Fibroblast of villous mesenchyme (primary cell): ENCODE data around the gene PACSIN1. TPM values are rescaled to one million over a fixed set of nuclear protein-coding genes. Genes with fewer than 3 reads are reported as not detected.
A peak's percentile ranks its signal among the peaks of the same experiment; 100 is the strongest.

Source experiments
- DNase-seq: peaks from one replicate; pipeline ENCODE4 v3.0.0-alpha.2; 2010; ENCODE audit warnings: low read depth
- H3K4me3 ChIP-seq: 2 replicates; pipeline ENCODE4 v1.5.1; 2011; ENCODE audit warnings: low read depth, mild to moderate bottlenecking, low read length
- CTCF ChIP-seq: IDR thresholded peaks from 2 replicates; pipeline ENCODE4 v1.5.1; 2012; ENCODE audit warnings: low read depth, mild to moderate bottlenecking, low read length; ENCODE audit not compliant: insufficient read depth
- total RNA-seq: library from RNA; depleted of rRNA; stranded (reverse); fragments of >200 nt; gene quantifications from 2 replicates; pipeline ENCODE4 v1.2.3, GENCODE V29; 2012

Gene PACSIN1, protein sequence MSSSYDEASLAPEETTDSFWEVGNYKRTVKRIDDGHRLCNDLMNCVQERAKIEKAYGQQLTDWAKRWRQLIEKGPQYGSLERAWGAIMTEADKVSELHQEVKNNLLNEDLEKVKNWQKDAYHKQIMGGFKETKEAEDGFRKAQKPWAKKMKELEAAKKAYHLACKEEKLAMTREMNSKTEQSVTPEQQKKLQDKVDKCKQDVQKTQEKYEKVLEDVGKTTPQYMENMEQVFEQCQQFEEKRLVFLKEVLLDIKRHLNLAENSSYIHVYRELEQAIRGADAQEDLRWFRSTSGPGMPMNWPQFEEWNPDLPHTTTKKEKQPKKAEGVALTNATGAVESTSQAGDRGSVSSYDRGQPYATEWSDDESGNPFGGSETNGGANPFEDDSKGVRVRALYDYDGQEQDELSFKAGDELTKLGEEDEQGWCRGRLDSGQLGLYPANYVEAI
- total RNA-seq = under 0.01 TPM in 2 replicates

GRCh38 chr6:34465531-34466241, at the start of gene PACSIN1:
PACSIN1 (plus strand) TSS chr6:34466076; CDS start chr6:34526306, 60,230 bp downstream.
- no peak for TF ChIP-seq CTCF
- H3K4me3 ChIP-seq = peak within 1 kb of the TSS; percentile 32
- no peak for DNase-seq

DNA sequence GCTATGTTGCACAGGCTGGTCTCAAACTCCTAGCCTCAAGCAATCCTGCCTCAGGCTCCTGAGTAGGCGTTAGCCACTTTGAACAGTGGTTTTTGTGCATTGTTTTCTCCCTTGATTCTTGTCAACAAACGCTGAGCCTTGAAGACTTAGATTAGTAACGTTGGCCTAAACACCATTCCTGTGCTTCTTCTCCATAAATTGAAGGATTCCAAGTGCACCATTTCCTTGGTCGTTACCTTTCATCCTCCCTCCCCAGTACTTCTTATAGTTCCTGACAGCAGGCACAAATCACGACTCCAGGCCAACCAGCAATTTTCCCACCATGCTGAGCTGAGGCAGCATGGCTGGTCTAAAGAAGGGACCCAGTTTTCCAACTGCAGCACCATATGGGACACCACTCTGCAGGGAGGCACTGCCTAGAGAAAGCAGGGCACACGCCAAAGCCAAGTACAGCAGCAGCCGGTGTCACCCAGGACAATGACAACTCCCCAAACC, 49.0 kb upstream of the PACSIN1 start:
- DNase-seq = no peak
- no peak overlapping the region for H3K4me3 ChIP-seq
- TF ChIP-seq CTCF = no peak

GRCh38 chr6:34418367-34418766, 47.5 kb upstream of the PACSIN1 start:
- H3K4me3 ChIP-seq = no peak overlapping the region
- DNase-seq = no peak
- no peak for TF ChIP-seq CTCF

- no peak for TF ChIP-seq CTCF
- DNase-seq = no peak
- H3K4me3 ChIP-seq = no peak overlapping the region
These were observed 42.6 kb upstream of the PACSIN1 start for GRCh38 chr6:34423254-34423653.

DNA sequence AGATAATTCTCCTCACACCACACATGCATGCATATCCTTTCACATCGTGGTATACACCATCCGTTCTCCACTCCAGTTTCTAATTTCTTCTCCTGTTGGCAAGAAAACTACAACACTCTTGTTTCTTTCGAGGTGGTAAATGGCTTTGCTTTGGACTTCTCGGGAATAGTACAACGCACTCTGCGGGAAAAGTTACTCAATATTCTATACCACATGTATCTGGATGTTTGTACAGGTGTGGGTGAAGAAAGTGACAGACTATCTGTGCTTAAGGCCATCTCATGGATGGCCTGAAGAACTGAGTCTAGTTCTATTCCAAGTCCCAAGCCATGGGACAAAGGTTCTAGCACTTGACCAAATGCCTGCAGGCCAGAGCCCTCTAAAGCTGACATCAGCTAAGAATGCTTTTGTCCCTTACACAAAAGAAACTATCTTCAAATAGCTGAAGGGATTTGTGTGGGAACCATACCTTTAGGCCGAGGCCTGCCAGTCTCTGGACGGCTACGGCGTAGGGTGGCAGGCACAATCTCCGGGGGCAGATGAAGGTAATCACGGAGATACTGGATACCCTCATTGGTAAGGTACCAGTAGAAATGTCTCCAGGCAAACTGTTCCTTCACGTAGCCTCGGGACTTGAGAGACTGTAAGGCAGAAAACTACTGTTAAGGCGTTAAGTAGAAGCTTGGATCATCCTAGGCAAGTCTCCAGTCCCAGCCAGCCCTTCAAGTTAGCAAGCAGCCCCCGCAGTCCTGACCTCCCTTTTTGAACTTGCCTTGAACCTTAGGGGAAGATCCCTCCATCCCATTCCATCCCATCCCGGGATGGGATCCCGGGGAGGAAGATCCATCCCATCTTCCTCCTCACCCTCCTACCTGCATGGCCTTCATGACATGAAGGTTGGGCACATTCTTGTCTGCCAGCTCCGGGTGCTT, 41.4 kb upstream of the PACSIN1 start:
- DNase-seq = no peak
- TF ChIP-seq CTCF = no peak
- peak overlapping the region; percentile 98 for H3K4me3 ChIP-seq

GRCh38 chr6:34425132-34425497, 40.8 kb upstream of the PACSIN1 start:
- H3K4me3 ChIP-seq = peak overlapping the region; percentile 98
- no peak for TF ChIP-seq CTCF
- peak; percentile 24 for DNase-seq
